Natural killer cell (primary cell): ENCODE results near the gene CXCR2. TPM values are rescaled to one million over a fixed set of nuclear protein-coding genes. Genes with fewer than 3 reads are reported as not detected.
A peak's percentile ranks its signal among the peaks of the same experiment; 100 is the strongest.
"Not testable (repeated sequence)": the region's sequence is repeated elsewhere in the genome, so short reads cannot be mapped to it uniquely, and the experiment has no call there.

ENCODE experiments used
- ATAC-seq, 3 donors: fragments of 150-1000 bp in 2 of 3; fragments of 200-7000 bp in 1 of 3; cut with Tn5 transposase; 1 replicate in 1 of 3; 2 replicates in 2 of 3; pipeline ENCODE4 v1.10.0; 2021; ENCODE audit warnings: mild to moderate bottlenecking in 2 of 3, moderate library complexity in 2 of 3
- DNase-seq, 2 donors: peaks; one replicate each; pipeline versions ENCODE4 v3.0.0 to v3.0.0-alpha.2; 2013 to 2021; ENCODE audit warnings: mixed read lengths in 1 of 2
- H3K27ac ChIP-seq: one replicate; pipeline ENCODE4 v1.5.1; 2013; ENCODE audit warnings: mild to moderate bottlenecking, low read length
- H3K27me3 ChIP-seq: one replicate; pipeline ENCODE4 v1.6.1; 2013; ENCODE audit warnings: low read length; ENCODE audit not compliant: control insufficient read depth, insufficient read depth
- H3K36me3 ChIP-seq: one replicate; pipeline ENCODE4 v1.6.1; 2013; ENCODE audit warnings: low read length; ENCODE audit not compliant: control insufficient read depth, insufficient read depth
- H3K4me1 ChIP-seq: one replicate; pipeline ENCODE4 v1.6.1; 2013; ENCODE audit warnings: low read length; ENCODE audit not compliant: control insufficient read depth, insufficient read depth
- H3K4me3 ChIP-seq: one replicate; pipeline ENCODE4 v1.5.1; 2013; ENCODE audit warnings: low read length
- H3K9me3 ChIP-seq: one replicate; pipeline ENCODE4 v1.6.1; 2013; ENCODE audit warnings: low read length; ENCODE audit not compliant: control insufficient read depth, insufficient read depth
- H3K27ac Mint-ChIP-seq, 2 donors: one replicate each; pipeline ENCODE4 v1.8.0; 2022; ENCODE audit warnings: mild to moderate bottlenecking in 2 of 2, mixed read lengths in 2 of 2, moderate library complexity in 1 of 2
- H3K27me3 Mint-ChIP-seq, 2 donors: one replicate each; pipeline ENCODE4 v1.8.0; 2022; ENCODE audit warnings: low read depth in 2 of 2, mixed read lengths in 2 of 2
- H3K36me3 Mint-ChIP-seq: one replicate; pipeline ENCODE4 v1.8.0; 2022; ENCODE audit warnings: mixed read lengths
- H3K4me1 Mint-ChIP-seq, 2 donors: one replicate each; pipeline ENCODE4 v1.8.0; 2022; ENCODE audit warnings: mixed read lengths in 2 of 2
- H3K4me3 Mint-ChIP-seq: one replicate; pipeline ENCODE4 v1.8.0; 2022; ENCODE audit warnings: mild to moderate bottlenecking, moderate library complexity, mixed read lengths
- H3K9me3 Mint-ChIP-seq, 2 donors: one replicate each; pipeline ENCODE4 v1.8.0; 2022; ENCODE audit warnings: mixed read lengths in 2 of 2
- WGBS: methylation state at CpG from one replicate; pipeline ENCODE4 v1.1.7; 2013; ENCODE audit warnings: missing lambda C conversion rate; ENCODE audit not compliant: insufficient coverage; 5-methylcytosine and 5-hydroxymethylcytosine counted together
- intact Hi-C: fragments of 100-400 bp; cut with micrococcal nuclease; formaldehyde crosslinking; loops from one replicate; pipeline ENCODE4 v1.14.2; 2022
- total RNA-seq, 4 donors: library from RNA; stranded (reverse); fragments of 120-200 nt in 1 of 4; gene quantifications; one replicate each; pipeline versions ENCODE4 v1.2.3 to v1.2.4, GENCODE V29; 2013 to 2022
- TF ChIP-seq, protein P1 (sequence below): fragments of 200-600 bp; IDR thresholded peaks from one replicate; pipeline ENCODE4 v1.8.0; 2022; ENCODE audit warnings: antibody characterized with exemption

CXCR2 gene
- total RNA-seq, 3 donors from 2014 or later (not counting 1 experiment from before 2014, with no cell fraction given), result 24.3 to 35.3 (median 25.8) TPM

DNA sequence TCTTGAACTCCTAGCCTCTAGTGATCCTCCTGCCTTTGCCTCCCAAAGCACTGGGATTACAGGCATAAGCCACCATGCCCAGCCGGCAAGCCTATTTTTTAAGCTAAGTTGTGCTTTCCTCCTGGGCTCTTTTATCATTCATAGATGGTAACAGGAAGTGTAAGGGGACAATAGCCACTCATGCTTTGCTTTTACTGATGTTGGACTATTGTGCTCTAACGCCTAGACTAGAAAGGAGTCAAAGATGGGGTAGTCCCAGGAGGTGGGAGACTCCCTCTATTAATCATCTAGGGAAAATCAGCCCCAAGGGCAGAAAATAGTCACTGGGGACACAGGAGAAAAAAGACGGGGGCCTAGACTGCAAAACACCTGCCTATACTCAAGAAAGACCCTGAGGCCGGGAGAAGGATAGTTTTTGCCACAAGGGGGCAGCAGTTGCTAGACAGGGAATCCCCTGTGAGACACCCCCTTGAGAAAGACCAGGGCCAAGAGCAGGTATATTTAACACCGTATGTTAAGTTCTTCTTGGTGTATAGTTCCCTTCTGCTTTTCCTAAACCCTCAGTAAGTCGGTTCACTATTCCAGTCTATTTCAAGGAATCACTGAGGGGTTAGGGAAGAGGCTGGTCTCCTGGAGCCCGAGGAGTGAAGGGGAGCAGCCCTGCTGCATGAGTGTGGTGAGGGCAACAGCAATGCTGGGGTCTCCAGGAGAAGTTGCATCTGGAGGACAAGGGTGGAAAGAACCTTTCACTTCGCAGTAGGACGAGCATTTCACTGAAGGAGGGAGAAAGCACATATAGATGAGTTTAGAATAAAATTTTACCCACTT is 43.0 kb downstream of the CXCR2 start:
- 48% methylated on average over 7 of the region's 9 CpGs for WGBS
- peaks cover 9% of the 10 kb centered on the region for H3K36me3 Mint-ChIP-seq
- H3K27me3 Mint-ChIP-seq, result peaks cover 0 to 2% of the 10 kb centered on the region in 2 donors
- TF ChIP-seq, protein P1, sequence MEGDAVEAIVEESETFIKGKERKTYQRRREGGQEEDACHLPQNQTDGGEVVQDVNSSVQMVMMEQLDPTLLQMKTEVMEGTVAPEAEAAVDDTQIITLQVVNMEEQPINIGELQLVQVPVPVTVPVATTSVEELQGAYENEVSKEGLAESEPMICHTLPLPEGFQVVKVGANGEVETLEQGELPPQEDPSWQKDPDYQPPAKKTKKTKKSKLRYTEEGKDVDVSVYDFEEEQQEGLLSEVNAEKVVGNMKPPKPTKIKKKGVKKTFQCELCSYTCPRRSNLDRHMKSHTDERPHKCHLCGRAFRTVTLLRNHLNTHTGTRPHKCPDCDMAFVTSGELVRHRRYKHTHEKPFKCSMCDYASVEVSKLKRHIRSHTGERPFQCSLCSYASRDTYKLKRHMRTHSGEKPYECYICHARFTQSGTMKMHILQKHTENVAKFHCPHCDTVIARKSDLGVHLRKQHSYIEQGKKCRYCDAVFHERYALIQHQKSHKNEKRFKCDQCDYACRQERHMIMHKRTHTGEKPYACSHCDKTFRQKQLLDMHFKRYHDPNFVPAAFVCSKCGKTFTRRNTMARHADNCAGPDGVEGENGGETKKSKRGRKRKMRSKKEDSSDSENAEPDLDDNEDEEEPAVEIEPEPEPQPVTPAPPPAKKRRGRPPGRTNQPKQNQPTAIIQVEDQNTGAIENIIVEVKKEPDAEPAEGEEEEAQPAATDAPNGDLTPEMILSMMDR, result peak; percentile 71
- Histone ChIP-seq H3K9me3 (no peaks in the 10 kb centered on the region), H3K4me1 (peaks cover 47% of the 10 kb centered on the region), H3K27me3 (no peaks in the 10 kb centered on the region), H3K36me3 (peaks cover 6% of the 10 kb centered on the region), H3K27ac (no peak overlapping the region), H3K4me3 (no peak overlapping the region)
- intact Hi-C loops, result loop anchor here (1.0 kb wide), 1 partner anchor 88 kb away; no protein-coding TSS in a partner anchor
- ATAC-seq (peak; percentile 71 to 76 (median 76)), DNase-seq (peak; percentile 62 to 85)
- no peaks in the 10 kb centered on the region for H3K9me3 Mint-ChIP-seq
- H3K4me3 Mint-ChIP-seq, result peak overlapping the region; percentile 35
- peak overlapping the region; percentile 89 to 92 for H3K27ac Mint-ChIP-seq
- peaks cover 55 to 59% of the 10 kb centered on the region in 2 donors for H3K4me1 Mint-ChIP-seq

DNA sequence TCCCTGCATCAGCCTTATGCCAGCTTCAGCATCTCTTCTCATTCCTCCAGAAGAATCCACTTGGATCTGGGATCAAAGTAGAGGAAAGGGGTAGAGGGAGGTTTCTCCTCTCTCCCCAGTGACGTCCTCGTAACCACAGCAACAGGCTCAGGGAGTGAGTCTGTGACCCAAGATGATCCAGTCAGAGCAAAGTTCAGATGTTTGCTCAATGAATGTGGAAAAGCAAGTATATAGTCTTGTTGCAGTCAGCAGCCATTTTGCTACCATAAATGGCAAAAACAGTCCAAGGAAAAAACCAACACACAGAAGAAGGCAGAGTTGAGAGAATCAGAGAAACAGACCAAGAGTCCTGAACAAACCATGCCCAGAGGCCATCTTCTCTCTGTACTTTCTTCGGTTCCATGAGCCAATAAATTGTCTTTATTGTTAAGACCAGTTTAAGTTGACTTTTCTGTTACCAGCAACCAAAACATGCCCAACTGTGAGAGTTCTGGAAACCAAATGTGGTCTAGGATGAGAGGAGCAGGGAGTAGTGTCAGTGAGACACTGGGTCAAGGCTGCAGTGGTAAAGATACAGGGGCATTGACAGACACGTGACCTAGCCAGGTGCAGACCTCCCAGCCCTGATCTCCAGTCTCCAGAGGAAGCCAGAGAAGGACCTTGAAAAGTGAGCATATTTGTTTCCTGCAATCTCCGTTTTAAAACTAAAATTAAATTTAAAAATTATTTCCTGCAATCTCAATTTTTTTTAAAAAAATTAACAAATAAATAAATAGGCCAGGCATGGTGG is 44.1 kb downstream of the CXCR2 start:
- Histone ChIP-seq H3K27me3 (no peaks in the 10 kb centered on the region), H3K27ac (no peak overlapping the region), H3K36me3 (no peaks in the 10 kb centered on the region), H3K4me3 (no peak overlapping the region), H3K4me1 (peaks cover 39% of the 10 kb centered on the region), H3K9me3 (no peaks in the 10 kb centered on the region)
- intact Hi-C loops, result loop anchor here (1.0 kb wide), 1 partner anchor 87 kb away; no protein-coding TSS in a partner anchor
- Mint-ChIP-seq H3K27me3 (peaks cover 0 to 2% of the 10 kb centered on the region in 2 donors), H3K27ac (peak overlapping the region; percentile 89 to 92), H3K4me3 (no peak overlapping the region), H3K4me1 (peaks cover 43 to 48% of the 10 kb centered on the region in 2 donors), H3K9me3 (no peaks in the 10 kb centered on the region), H3K36me3 (no peaks in the 10 kb centered on the region)
- DNase-seq (no peak), ATAC-seq (no peak)
- 74% methylated on average over 3 of the region's 5 CpGs for WGBS
- TF ChIP-seq, protein P1, result no peak

- peaks cover 25% of the 10 kb centered on the region for H3K4me1 ChIP-seq
- H3K27ac ChIP-seq, H3K9me3 Mint-ChIP-seq, DNase-seq, intact Hi-C loops, H3K4me3 ChIP-seq, H3K9me3 ChIP-seq, H3K27ac Mint-ChIP-seq, H3K4me3 Mint-ChIP-seq, H3K36me3 Mint-ChIP-seq, H3K36me3 ChIP-seq, H3K27me3 Mint-ChIP-seq, H3K27me3 ChIP-seq, ATAC-seq: not testable (repeated sequence)
- H3K4me1 Mint-ChIP-seq, result peaks cover 27 to 32% of the 10 kb centered on the region in 2 donors
- WGBS, result 94% methylated on average over 3 of the region's 3 CpGs
These were observed 45.9 kb downstream of the CXCR2 start for GRCh38 chr2:218171744-218172143.

- TF ChIP-seq, protein P1, result no peak
- Mint-ChIP-seq H3K4me1 (peaks cover 16 to 21% of the 10 kb centered on the region in 2 donors), H3K9me3 (no peaks in the 10 kb centered on the region), H3K27me3 (peaks cover 0 to 5% of the 10 kb centered on the region in 2 donors), H3K4me3 (no peak overlapping the region), H3K36me3 (no peaks in the 10 kb centered on the region), H3K27ac (no peak overlapping the region)
- 96% methylated on average over 2 of the region's 2 CpGs for whole genome bisulfite sequencing
- Histone ChIP-seq H3K9me3 (no peaks in the 10 kb centered on the region), H3K36me3 (no peaks in the 10 kb centered on the region), H3K27ac (no peak overlapping the region), H3K27me3 (no peaks in the 10 kb centered on the region), H3K4me3 (no peak overlapping the region), H3K4me1 (peaks cover 14% of the 10 kb centered on the region)
- intact Hi-C loops, result no loop called here
- ATAC-seq (no peak), DNase-seq (no peak)
These were observed 47.0 kb downstream of the CXCR2 start for GRCh38 chr2:218172845-218173244.
